Erythroblast (primary cell): ENCODE measurements around the gene LRP3.

Source experiments
- GATA1 ChIP-seq: IDR thresholded peaks from 2 replicates; pipeline ENCODE4 v1.6.1; 2011; ENCODE audit warnings: low read depth, mild to moderate bottlenecking, control low read depth, low read length, moderate library complexity
- POLR2A ChIP-seq: IDR thresholded peaks from 2 replicates; pipeline ENCODE4 v1.6.1; 2011; ENCODE audit warnings: mild to moderate bottlenecking, low read length

- TF ChIP-seq POLR2A: no peak
- TF ChIP-seq GATA1: no peak
Observed at GRCh38 chr19:33156334-33156733, 37.8 kb upstream of the LRP3 start.
